ENCODE measurements around the gene KLHL40.

The KLHL40 gene

DNA sequence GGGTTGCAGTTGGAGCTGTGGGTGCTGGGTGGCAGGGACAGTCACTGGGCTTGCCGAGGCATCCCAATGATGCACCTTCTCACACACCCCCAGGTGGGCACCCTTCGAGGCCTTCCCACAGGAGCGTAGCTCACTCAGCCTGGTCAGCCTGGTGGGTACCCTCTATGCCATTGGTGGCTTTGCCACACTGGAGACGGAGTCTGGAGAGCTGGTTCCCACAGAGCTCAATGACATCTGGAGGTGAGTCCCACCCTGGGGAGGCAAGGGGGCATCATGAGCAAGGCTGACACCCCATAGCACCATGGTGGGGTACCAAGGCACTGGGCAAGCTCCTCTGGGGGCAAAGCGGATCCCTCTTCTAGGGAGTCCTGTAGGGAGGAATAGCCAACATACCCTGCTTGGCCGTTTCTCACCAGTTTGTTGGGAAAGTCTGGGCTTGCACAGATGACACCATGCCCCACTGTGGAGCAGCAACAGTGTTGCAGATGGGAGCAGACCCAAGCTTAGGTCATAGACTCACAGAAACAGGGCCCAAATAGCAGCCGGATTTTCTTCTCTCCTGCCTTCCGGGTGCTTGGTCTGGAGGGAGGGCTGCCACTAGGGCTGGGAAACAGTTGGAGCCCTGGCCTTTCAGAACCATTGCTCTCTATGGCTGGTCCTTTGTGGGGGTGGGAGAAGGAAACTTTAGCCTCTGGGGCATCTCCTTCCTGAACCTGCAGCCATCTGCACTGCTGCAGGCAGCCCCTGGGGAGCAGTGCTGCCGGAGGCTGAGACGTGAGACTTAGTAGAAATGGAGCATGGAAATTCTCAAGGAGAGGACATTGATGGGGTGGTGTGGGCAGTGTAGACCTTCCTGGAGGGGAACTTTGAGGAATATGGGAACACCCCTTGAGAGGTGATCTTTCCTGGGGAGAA is 5.7 kb downstream of the KLHL40 start:
- in situ Hi-C loops (cut with HindIII; ENCODE audit: low pct_unique_long_range_greater_than_20kb, low sequenced_read_pairs) = no loop called here
- no peak for DNase-seq (ENCODE audit: low read depth in 1 of 2, low spot score in 1 of 2)
- no peak for TF ChIP-seq JUND (IDR thresholded peaks at IDR 0.05; ENCODE audit: low read depth)

DNA sequence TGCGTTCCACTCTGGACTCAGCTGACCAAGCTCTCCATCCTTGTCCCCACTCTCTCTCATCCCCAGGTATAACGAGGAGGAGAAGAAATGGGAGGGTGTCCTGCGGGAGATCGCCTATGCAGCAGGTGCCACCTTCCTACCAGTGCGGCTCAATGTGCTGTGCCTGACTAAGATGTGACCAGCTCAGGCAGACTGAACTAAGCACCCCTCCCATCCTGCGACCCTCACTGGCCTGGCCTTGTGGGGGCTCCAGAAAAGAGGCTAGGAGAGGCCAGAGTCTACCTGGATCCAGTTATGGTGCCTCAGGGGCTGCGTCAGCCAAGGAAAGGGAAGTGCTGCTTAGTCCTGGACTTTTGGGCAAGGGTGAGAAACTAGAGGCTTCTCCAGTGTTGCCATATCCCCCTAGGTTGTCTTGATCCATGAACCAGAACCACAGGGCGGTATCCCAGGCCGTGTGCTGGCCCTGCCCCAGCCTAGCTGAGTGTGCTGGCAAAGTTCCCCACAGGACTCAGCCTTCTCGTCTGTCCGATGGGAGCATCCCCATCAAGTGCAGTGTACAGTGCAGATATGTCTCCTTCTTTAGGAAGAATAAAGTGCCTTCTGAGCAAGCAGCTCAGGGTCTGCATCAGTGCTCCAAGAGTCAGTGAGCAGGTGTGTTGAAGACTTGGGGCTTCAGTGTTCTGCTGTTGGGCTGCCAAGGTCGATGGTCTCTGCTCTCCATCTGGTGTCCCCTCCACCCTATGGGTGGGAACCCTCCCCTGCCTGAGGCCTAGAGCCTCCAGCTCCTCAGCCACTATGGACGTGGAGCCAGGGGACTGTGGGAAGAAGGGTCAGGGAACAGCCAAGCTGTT is 6.7 kb downstream of the KLHL40 start:
- TF ChIP-seq JUND (IDR thresholded peaks at IDR 0.05; ENCODE audit: low read depth) = no peak
- DNase-seq (ENCODE audit: low read depth in 1 of 2, low spot score in 1 of 2) = no peak
- in situ Hi-C loops (cut with HindIII; ENCODE audit: low pct_unique_long_range_greater_than_20kb, low sequenced_read_pairs) = no loop called here

DNA sequence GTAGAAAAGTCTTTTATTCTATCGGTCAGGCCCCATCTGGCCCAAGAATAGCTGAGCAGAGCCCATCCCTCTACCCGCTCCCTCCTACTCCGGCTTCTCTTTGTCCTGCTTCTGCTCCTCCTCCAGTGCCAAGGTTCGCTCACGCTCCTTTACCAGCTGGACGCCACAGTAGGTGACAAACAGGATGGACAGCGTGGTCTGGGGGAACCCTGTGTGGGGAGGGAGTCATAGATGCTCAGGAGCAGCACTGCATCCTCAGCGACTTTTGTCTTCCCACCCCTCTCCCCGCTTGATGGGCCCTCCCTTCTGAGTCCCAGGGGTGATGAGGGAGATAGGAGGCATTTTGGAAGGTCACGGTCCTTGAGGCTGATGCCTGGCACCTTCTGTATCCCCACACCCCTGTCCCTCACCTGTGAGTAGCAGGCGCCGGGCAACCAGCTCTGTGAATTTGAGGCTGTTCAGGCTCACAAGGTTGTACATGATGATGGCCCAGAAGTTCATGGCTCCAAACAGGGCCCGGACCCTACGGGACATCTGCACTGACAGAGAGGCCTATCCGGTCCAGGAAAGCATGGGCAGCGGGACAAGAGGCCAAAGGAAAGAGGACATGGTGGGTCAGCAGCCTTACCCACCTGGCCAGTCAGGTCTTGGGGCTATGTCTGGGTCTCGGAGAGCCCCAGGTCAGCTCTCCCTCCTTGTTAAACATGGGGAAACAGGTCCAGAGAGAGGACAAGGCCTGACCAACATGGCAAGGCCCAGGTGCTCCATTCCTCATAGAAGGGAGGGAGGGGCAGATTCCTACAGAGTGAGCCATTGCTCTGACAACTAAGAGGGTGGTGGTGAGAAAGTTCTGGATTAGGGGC is 7.6 kb downstream of the KLHL40 start:
- no peak for TF ChIP-seq JUND (IDR thresholded peaks at IDR 0.05; ENCODE audit: low read depth)
- in situ Hi-C loops (cut with HindIII; ENCODE audit: low pct_unique_long_range_greater_than_20kb, low sequenced_read_pairs) = no loop called here
- no peak for DNase-seq (ENCODE audit: low read depth in 1 of 2, low spot score in 1 of 2)

DNA sequence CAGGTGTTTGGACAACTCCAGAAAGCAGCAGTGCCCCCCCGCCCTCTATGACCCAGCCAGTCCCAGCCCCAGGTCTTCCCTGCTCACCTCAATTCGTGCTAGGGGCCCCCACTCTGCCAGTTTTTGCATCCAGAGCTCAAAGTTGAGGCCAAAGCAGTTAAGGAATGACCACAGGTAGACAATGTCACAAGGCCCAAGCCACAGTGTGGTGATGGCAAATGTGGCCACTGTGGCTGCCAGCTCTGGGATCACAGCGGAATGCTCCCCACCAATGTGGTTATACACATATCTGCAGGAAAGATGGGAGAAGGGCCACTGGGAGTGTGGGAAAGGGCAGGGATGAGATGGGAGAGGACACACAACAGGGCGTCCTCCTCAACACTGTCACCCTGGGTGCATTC is 8.2 kb downstream of the KLHL40 start:
- DNase-seq (ENCODE audit: low read depth in 1 of 2, low spot score in 1 of 2) = no peak
- in situ Hi-C loops (cut with HindIII; ENCODE audit: low pct_unique_long_range_greater_than_20kb, low sequenced_read_pairs) = no loop called here
- no peak for TF ChIP-seq JUND (IDR thresholded peaks at IDR 0.05; ENCODE audit: low read depth)

DNA sequence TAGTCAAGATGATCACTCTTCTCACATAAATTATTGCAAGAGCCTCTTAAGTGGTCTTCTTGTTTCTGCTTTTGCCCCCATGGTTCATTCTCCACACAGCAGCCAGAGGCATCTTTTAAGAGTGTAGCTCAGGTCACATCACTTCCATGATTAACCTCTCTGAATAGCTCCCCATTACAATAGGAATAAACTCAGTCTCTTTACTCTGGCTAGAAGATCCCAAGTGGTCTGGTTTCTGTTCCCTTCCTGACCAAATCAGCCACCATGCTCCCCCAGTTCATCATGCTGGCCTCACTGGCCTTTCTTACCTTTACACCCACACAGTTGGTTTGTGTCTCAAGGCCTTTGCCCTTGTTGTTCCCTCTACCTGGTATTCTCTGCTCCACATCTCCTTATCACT is 9.0 kb downstream of the KLHL40 start:
- DNase-seq (ENCODE audit: low read depth in 1 of 2, low spot score in 1 of 2) = no peak
- TF ChIP-seq JUND (IDR thresholded peaks at IDR 0.05; ENCODE audit: low read depth) = no peak
- in situ Hi-C loops (cut with HindIII; ENCODE audit: low pct_unique_long_range_greater_than_20kb, low sequenced_read_pairs) = no loop called here

DNA sequence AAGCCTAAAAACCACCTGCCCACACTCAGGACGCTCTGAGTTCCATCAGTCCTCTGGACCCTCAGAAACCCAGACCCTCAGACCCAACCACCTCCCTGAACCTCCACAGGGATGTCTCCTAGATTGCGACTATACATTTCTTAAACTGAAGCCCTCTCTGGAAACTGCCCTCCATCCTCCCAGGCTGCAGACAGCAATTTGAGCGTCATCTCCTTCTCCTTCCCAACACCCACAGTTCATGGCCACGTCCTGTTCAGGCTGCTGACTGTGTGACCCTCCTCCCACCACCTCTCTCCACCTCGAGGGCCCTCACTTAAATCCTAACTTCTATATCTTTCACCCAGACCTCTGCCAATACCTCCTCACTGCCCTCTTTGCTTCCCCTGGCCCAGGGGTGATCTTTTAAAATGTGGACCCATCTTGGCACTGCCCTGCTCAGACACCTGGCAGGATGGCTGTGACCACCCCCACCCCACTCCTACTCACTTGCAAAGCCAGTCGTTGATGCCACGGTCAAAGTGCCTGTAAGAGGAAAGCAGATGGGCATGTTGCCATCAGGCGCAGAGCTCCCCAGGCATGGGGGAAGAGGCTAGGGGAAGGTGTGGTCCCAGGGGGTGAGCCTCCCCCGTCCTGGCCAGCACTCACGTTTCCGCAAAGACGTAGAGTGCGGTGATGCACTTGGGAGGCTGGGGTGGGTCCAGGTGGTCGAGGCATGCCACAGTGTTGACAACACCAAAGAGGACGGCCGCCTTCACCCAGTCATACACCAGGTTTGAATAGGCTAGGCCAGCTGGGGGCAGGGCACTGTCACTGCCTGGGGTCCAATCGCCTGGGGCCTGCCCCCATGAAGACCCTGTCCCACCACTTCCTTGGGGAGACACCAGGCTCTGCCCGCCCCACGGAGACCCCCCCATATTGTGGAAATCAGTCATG is 11.3 kb downstream of the KLHL40 start:
- TF ChIP-seq JUND (IDR thresholded peaks at IDR 0.05; ENCODE audit: low read depth) = no peak
- DNase-seq (ENCODE audit: low read depth in 1 of 2, low spot score in 1 of 2) = no peak
- in situ Hi-C loops (cut with HindIII; ENCODE audit: low pct_unique_long_range_greater_than_20kb, low sequenced_read_pairs) = no loop called here

DNA sequence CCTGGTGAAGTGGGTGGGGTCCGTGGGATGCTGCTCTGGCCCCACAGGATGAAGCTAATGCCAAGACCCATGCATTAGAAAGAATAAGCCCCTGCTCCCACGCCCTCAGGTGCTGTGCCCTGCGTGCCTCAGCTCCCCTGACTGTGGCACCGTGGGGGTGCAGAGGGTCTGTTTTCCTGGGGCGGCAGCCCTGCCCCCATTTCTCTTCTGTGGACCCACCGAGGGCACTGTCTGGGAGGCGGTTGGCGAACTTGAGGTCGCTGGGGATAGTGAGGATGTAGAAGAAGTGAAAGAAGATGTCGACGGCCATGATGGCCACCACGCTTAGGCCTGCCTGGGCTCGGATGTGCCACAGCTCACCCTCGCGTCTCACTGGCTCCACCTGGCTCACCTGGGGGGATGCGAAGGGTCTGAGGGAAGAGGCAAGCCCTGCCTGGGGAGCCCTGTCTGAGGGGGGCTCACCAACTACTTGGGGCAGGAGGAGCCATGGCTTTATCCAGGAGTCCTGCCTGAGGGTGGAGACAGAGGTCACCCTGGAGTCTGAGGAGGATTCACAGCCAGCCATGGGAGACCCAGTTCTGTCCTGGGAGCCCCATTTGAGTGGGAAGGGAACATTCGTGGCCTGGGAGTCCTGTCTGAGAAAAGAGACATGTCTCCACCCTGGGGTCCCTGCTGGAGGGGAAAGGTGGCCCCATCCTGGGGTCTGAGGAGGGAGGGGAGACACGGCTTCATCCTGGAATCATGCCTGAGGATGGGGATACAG is 12.1 kb downstream of the KLHL40 start:
- in situ Hi-C loops (cut with HindIII; ENCODE audit: low pct_unique_long_range_greater_than_20kb, low sequenced_read_pairs) = no loop called here
- no peak for DNase-seq (ENCODE audit: low read depth in 1 of 2, low spot score in 1 of 2)
- TF ChIP-seq JUND (IDR thresholded peaks at IDR 0.05; ENCODE audit: low read depth) = no peak

DNA sequence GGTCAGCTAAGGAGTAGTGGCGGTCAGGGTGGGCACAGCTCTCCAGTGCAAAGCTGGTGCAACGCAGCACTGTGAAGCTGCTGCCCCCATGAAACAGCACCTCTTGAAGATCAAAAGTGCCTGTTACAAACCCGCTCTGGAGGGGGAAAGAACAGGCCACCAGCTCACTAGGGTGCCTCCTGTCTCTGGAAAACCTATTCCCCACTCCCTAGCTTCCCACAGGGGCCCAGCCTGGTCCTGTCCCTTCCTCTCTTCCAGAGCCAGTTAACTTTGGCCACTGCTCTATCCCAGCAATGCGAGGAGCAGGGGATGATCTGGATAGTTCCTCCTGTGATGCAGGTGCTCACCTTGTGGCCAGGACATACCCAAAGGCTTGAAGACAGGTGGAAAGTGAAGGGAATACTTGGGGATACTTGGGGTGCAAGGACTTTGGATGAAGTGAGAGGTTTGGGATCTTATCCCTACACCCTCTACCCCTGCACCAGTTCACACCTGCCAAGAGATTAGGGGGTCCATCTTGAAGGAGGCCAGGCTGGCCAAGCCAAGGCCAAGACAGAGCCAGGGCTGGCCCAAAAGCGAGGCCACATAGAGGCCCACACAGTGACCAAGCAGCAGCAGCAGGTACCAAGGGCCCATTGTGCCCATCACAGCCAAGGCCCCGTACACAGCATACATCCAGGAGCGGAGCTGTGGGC is 13.0 kb downstream of the KLHL40 start:
- in situ Hi-C loops (cut with HindIII; ENCODE audit: low pct_unique_long_range_greater_than_20kb, low sequenced_read_pairs) = no loop called here
- TF ChIP-seq JUND (IDR thresholded peaks at IDR 0.05; ENCODE audit: low read depth) = no peak
- no peak for DNase-seq (ENCODE audit: low read depth in 1 of 2, low spot score in 1 of 2)

DNA sequence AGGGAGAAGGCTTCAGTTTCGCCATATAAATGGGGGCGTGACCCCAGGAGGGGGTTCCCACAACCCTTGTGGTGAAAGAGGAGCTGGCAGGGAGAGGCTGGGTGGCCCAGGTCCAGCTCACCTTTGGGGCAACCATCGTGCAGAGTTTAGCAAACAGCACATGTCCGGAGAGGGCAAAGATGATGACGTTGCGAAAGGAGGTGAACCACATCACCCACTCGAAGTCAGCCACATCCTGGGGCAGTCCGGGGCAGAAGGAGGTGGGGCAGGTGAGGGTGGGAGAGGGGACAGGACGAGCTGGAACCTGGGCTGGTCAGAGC is 13.5 kb downstream of the KLHL40 start:
- TF ChIP-seq JUND (IDR thresholded peaks at IDR 0.05; ENCODE audit: low read depth) = no peak
- in situ Hi-C loops (cut with HindIII; ENCODE audit: low pct_unique_long_range_greater_than_20kb, low sequenced_read_pairs) = no loop called here
- no peak for DNase-seq (ENCODE audit: low read depth in 1 of 2, low spot score in 1 of 2)

DNA sequence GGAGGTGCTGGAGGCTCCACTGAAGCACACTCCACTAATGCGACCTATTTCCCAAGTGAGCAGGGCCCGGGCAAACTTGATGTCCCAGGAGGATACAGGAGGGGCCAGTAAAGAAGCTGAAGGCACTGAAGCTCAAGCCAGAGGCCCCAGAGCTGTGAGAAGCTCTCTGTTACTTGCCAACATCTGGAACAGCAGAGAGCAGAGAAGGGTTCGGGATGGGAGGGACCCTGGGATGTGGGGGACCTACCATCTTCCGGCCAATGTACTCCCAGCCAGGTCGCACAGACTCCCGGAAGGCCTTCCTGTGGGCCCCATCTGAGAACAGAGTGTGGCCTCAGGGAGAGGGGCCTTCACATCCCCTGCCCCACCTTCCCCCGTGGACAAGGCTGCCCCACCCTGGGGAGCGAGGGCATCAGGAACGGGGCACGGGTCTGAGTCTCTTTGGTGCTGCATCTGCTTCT is 14.2 kb downstream of the KLHL40 start:
- no peak for TF ChIP-seq JUND (IDR thresholded peaks at IDR 0.05; ENCODE audit: low read depth)
- DNase-seq (ENCODE audit: low read depth in 1 of 2, low spot score in 1 of 2) = no peak
- in situ Hi-C loops (cut with HindIII; ENCODE audit: low pct_unique_long_range_greater_than_20kb, low sequenced_read_pairs) = no loop called here
